T-helper 17 cell (primary cell): ENCODE results near the gene EXOC4. TPM values are rescaled to one million over a fixed set of nuclear protein-coding genes. Genes with fewer than 3 reads are reported as not detected.
"Not testable (repeated sequence)": the region's sequence is repeated elsewhere in the genome, so short reads cannot be mapped to it uniquely, and the experiment has no call there.

Experiments used
- ATAC-seq: fragments of 150-1000 bp; cut with Tn5 transposase; 2 replicates; pipeline ENCODE4 v1.10.0; 2021; ENCODE audit warnings: mild to moderate bottlenecking, moderate library complexity
- DNase-seq, 3 donors: peaks; one replicate each; pipeline versions ENCODE4 v3.0.0 to v3.0.0-alpha.2; 2020 to 2021
- H3K9me3 ChIP-seq: one replicate; pipeline ENCODE4 v1.7.0; 2013; ENCODE audit warnings: low read length, mild to moderate bottlenecking; ENCODE audit not compliant: control insufficient read depth, poor library complexity, severe bottlenecking
- H3K27ac Mint-ChIP-seq: one replicate; pipeline ENCODE4 v1.8.0; 2022; ENCODE audit warnings: mild to moderate bottlenecking, moderate library complexity, mixed read lengths
- H3K27me3 Mint-ChIP-seq: one replicate; pipeline ENCODE4 v1.8.0; 2022; ENCODE audit warnings: mixed read lengths
- H3K36me3 Mint-ChIP-seq: one replicate; pipeline ENCODE4 v1.8.0; 2022; ENCODE audit warnings: low read depth, mixed read lengths
- H3K4me1 Mint-ChIP-seq: one replicate; pipeline ENCODE4 v1.8.0; 2022; ENCODE audit warnings: mild to moderate bottlenecking, mixed read lengths
- H3K4me3 Mint-ChIP-seq: one replicate; pipeline ENCODE4 v1.8.0; 2022; ENCODE audit warnings: mild to moderate bottlenecking, moderate library complexity, mixed read lengths
- total RNA-seq, 4 donors: library from RNA in 2 of 4; stranded (reverse) in 2 of 4; gene quantifications; one replicate each; pipeline ENCODE4 v1.2.3 and lab custom pipeline; 2022 to 2026

Gene EXOC4
- total RNA-seq, 2 donors from 2014 or later: 88.8 to 96.6 TPM

- no peak for DNase-seq
- H3K9me3 ChIP-seq: no peaks in the 10 kb centered on the region
- peaks cover 4% of the 10 kb centered on the region for H3K36me3 Mint-ChIP-seq
- H3K27me3 Mint-ChIP-seq: no peaks in the 10 kb centered on the region
- no peak for ATAC-seq
- no peaks in the 10 kb centered on the region for H3K4me1 Mint-ChIP-seq
- no peak overlapping the region for H3K4me3 Mint-ChIP-seq
- no peak overlapping the region for H3K27ac Mint-ChIP-seq
Observed at GRCh38 chr7:133977409-133978274, 724.8 kb downstream of the EXOC4 start.

DNA sequence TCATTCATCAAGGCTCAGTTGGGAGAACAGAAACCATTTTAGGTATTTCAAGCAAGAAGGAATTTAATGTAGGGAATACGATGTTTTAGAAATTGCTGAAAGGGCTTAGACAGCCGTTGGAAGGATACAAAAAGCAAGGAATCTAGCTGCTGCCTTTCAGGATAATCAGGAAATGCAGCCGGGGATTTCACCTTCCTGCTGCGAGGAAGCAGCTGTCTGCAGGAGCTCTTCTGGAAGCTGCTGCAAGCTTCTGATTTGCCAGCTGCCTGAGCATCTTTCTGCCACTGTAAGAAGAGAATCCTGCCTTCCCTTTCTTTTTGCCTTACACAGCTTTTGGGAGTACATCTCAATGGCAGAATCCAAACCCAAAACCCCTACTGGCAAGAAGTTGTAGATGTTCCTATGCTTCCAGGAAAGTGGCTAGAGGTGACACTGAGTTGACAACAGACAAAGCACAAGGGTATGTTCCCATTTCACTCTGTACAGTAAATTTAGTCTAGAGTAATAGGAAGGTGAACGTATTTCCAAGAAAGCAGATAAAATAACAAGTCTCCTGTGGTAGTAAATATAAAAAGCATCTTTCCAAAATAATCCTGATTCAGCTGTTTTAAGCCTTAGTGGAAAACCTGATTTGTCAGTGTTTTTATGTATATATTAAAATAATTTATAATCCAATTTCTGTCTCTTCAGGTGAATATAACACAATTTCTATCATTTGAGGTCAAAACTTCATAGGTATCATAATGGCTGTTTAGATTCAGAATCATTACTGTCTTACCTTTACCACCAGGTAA lies 725.8 kb downstream of the EXOC4 start:
- Mint-ChIP-seq H3K27me3 (no peaks in the 10 kb centered on the region), H3K36me3 (no peaks in the 10 kb centered on the region), H3K4me3 (no peak overlapping the region), H3K27ac (no peak overlapping the region), H3K4me1 (no peaks in the 10 kb centered on the region)
- H3K9me3 ChIP-seq: no peaks in the 10 kb centered on the region
- no peak for DNase-seq
- ATAC-seq: no peak

DNA sequence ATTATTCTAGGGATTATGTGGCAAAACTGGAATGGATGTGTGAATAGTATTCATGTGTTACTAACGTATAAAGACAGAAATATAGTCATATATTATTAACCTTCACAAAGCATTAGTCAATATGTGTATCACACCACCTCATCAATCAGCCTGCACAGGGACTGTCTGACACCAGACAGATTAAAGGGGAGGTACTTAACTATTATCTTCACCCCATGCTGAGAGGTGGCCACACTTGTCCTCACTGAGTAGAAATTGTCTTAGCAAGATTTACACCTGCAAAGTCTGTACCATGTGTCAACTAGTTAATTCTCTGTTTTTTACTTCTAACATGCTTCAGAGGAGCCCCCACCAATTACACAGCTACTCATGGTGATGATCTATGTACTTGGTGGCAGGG lies 727.9 kb downstream of the EXOC4 start:
- H3K36me3 Mint-ChIP-seq: no peaks in the 10 kb centered on the region
- no peak overlapping the region for H3K27ac Mint-ChIP-seq
- ATAC-seq (no peak), DNase-seq (no peak)
- no peaks in the 10 kb centered on the region for H3K27me3 Mint-ChIP-seq
- no peaks in the 10 kb centered on the region for H3K9me3 ChIP-seq
- no peaks in the 10 kb centered on the region for H3K4me1 Mint-ChIP-seq
- no peak overlapping the region for H3K4me3 Mint-ChIP-seq

DNA sequence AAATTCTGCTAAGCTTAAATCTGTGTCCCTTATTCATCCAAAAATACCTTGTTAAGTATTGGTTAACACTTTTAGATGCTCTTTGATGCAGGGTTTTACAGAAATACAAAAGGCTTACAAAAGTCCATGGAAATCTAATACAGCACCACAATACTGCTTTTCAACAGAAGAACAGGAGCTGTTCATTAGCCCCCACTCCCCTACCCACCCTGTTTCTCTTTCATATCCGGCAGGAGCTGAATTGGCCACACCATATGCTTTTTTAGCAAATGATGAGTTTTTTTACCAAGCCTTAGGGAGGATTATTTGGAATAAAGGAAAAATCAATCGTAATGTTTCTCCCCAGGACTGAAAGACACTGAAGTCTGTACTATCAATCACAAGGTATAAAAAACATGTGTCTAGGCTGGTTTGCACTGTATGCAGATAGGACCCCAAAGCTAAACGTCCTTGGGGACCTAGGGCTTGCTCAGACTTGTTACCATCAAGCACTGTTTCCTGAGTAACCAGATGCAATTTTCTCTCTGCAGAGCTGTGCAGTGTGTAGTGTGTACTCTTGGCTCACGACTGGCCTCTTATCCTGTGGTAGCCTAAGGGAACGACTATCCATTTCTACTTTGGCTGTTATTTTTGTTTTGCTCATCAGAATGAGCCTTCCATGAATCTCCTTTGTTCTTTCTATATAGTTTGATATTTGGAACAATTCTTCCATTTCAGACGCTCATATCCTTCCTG lies 731.0 kb downstream of the EXOC4 start:
- ATAC-seq (no peak), DNase-seq (no peak)
- Mint-ChIP-seq H3K27me3 (no peaks in the 10 kb centered on the region), H3K36me3 (no peaks in the 10 kb centered on the region), H3K4me1 (peaks cover 3% of the 10 kb centered on the region), H3K27ac (no peak overlapping the region), H3K4me3 (no peak overlapping the region)
- H3K9me3 ChIP-seq: no peaks in the 10 kb centered on the region

DNA sequence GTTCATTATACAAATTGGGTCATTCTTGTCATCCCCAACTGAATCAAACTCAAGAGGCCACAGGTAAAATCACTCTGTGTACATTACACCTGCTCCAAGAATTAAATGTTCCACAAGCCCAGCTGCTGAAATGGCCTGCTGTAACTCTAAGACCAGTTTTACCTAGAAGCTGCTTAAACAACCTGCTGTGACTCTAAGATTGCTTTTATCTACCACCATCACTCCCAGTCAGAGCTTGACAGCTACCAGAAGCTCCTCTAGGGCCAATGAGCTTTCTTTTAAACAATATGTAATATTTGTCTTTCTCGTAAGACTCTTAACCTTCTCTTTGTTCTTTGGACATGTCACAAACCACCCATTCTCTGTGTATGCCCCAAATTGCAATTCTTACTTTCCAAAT lies 732.4 kb downstream of the EXOC4 start:
- no peaks in the 10 kb centered on the region for H3K36me3 Mint-ChIP-seq
- no peaks in the 10 kb centered on the region for H3K27me3 Mint-ChIP-seq
- no peak overlapping the region for H3K27ac Mint-ChIP-seq
- peaks cover 3% of the 10 kb centered on the region for H3K4me1 Mint-ChIP-seq
- no peaks in the 10 kb centered on the region for H3K9me3 ChIP-seq
- ATAC-seq (no peak), DNase-seq (no peak)
- no peak overlapping the region for H3K4me3 Mint-ChIP-seq

- no peaks in the 10 kb centered on the region for H3K27me3 Mint-ChIP-seq
- DNase-seq: no peak
Observed at GRCh38 chr7:133987582-133987981, 734.7 kb downstream of the EXOC4 start.

GRCh38 chr7:133993547-133993946 lies 740.7 kb downstream of the EXOC4 start:
- DNase-seq (no peak), ATAC-seq (no peak)
- Mint-ChIP-seq H3K4me1 (no peaks in the 10 kb centered on the region), H3K27me3 (no peaks in the 10 kb centered on the region), H3K4me3 (no peak overlapping the region), H3K36me3 (peaks cover 5% of the 10 kb centered on the region), H3K27ac (no peak overlapping the region)
- no peaks in the 10 kb centered on the region for H3K9me3 ChIP-seq

More at GRCh38 chr7:133987582-133987981, 734.7 kb downstream of the EXOC4 start:
- H3K27ac Mint-ChIP-seq: no peak overlapping the region
- H3K9me3 ChIP-seq: no peaks in the 10 kb centered on the region
- H3K36me3 Mint-ChIP-seq: no peaks in the 10 kb centered on the region
- no peak overlapping the region for H3K4me3 Mint-ChIP-seq
- no peak for ATAC-seq
- peaks cover 3% of the 10 kb centered on the region for H3K4me1 Mint-ChIP-seq

- H3K27me3 Mint-ChIP-seq, H3K27ac Mint-ChIP-seq, H3K4me1 Mint-ChIP-seq, ATAC-seq, H3K36me3 Mint-ChIP-seq, H3K4me3 Mint-ChIP-seq, DNase-seq, H3K9me3 ChIP-seq: not testable (repeated sequence)
Observed at GRCh38 chr7:133994100-133994499, 741.2 kb downstream of the EXOC4 start.

DNA sequence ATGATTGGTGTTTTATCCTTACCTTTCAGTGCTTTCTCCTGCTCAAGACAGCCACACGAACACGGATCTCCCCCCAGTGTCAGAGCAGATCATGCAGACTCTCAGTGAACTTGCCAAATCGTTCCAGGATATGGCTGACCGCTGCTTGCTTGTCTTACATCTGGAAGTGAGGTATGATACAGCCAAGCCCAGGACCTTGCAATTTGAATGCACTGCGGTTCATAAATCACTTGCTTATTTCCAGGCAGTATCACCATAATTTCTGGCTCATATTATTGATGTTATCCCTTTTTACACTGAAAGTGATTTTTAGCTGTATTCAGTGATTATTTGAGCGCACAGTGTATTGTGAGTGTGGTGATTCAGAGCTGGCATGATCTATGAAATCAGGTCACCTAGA lies 744.6 kb downstream of the EXOC4 start:
- Mint-ChIP-seq H3K36me3 (peaks cover 9% of the 10 kb centered on the region), H3K27ac (no peak overlapping the region), H3K4me3 (no peak overlapping the region), H3K4me1 (no peaks in the 10 kb centered on the region), H3K27me3 (no peaks in the 10 kb centered on the region)
- ATAC-seq: no peak
- no peak for DNase-seq
- H3K9me3 ChIP-seq: no peaks in the 10 kb centered on the region

DNA sequence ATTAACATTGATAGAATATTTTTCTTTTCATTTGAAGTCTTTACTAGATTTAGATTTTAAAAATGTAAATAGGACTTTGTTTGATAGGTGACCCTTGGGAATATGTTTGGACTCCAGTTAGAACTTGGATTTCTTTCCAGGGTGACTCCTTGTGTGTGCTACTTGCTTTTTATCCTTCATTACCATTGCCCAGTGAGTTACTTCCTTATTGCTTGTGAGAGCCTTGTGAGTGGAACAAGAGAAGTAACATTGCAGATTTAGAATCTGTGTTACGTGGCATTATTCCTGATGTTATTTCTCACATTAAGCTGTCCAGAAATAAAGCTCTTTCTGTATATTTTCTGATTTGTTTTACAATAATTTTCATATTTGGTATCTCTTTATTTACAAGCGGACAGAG lies 746.3 kb downstream of the EXOC4 start:
- no peak for ATAC-seq
- H3K9me3 ChIP-seq: no peaks in the 10 kb centered on the region
- Mint-ChIP-seq H3K27ac (no peak overlapping the region), H3K27me3 (no peaks in the 10 kb centered on the region), H3K4me1 (no peaks in the 10 kb centered on the region), H3K36me3 (peaks cover 13% of the 10 kb centered on the region), H3K4me3 (no peak overlapping the region)
- DNase-seq: no peak

DNA sequence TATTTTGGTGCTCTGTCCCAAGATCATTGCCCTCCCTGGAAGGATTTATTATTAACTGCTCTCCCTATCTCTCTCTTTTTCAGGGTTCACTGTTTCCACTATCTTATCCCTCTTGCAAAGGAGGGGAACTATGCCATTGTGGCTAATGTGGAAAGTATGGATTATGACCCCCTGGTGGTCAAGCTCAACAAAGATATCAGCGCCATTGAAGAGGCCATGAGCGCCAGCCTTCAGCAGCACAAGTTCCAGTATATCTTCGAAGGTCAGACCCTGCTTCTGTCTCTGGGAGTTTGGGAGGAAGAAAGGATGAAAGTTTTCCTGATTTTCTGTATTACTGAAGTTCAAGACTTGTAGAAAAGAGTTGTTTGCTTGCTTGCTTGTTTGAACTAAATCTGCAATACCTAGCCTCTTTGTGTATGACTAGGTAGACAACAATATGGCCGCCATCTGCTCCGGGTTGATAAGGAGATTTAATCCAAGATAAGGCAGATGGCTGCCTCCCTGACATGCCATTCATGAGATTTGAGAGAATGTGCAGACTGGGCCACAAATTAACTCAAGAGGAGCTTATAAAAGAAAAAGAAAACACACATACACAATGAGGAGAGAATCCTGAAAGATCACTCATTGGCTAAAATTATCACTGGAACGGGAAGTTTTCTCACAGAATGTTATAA lies 752.1 kb downstream of the EXOC4 start:
- H3K9me3 ChIP-seq: no peaks in the 10 kb centered on the region
- H3K4me1 Mint-ChIP-seq: no peaks in the 10 kb centered on the region
- peaks cover 19% of the 10 kb centered on the region for H3K36me3 Mint-ChIP-seq
- H3K27me3 Mint-ChIP-seq: no peaks in the 10 kb centered on the region
- no peak overlapping the region for H3K4me3 Mint-ChIP-seq
- H3K27ac Mint-ChIP-seq: no peak overlapping the region
- ATAC-seq (no peak), DNase-seq (no peak)

DNA sequence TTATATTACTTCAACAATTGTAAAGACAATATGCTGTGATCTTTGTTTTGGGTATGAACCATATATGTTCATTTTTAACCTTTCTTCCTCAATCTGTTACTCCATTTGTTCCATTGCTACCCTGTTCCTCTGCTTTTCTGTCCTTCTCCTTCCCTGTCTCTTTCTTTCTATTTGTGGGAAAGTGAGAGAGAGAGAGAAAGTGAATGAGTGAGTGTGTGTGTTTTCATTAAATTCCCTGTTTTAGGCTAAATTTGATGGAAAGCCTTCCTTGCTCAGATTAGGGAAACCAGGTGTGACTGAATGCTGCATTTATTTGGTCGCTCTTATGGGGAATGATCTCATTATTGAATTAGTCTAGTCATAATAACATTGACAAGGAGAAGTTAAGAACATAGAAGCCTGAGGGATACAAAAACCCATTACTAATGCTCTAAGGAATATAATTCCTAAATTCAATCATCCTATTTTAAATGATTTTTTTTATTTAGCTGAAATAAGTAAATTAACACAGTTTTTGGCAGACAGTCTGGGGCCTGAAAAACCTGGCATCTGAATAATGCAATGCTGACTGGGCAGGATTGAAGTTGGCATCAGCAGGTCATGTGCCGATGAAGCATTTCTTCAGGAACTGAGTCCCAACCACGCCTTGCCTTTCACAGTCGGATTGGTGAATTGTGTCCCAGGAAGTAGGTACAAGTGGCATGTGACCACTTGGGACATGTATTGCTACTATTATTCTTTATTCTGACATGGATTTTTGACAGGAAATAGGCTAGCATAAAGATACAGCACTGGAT lies 756.6 kb downstream of the EXOC4 start:
- Mint-ChIP-seq H3K36me3 (peaks cover 15% of the 10 kb centered on the region), H3K4me3 (no peak overlapping the region), H3K27me3 (no peaks in the 10 kb centered on the region), H3K4me1 (no peaks in the 10 kb centered on the region), H3K27ac (no peak overlapping the region)
- no peak for DNase-seq
- H3K9me3 ChIP-seq: no peaks in the 10 kb centered on the region
- no peak for ATAC-seq
